B cell (primary cell): ENCODE data around the gene PRSS50. TPM values are rescaled to one million over a fixed set of nuclear protein-coding genes. Genes with fewer than 3 reads are reported as not detected.

Experiments used
- ATAC-seq: fragments of 200-7000 bp; cut with Tn5 transposase; one replicate; pipeline ENCODE4 v1.10.0; 2021; ENCODE audit warnings: low read depth, mild to moderate bottlenecking, moderate number of reproducible peaks, moderate library complexity
- CTCF ChIA-PET: fragments of 350-600 bp; sonication (Branson Sonifier 250); formaldehyde crosslinking; loops from one replicate; lab custom pipeline; 2021; ENCODE audit warnings: antibody characterized with exemption, inconsistent platforms; lab: Charles Lee
- POLR2A ChIA-PET: fragments of 350-600 bp; sonication (Branson Sonifier 250); formaldehyde crosslinking; loops from one replicate; lab custom pipeline; 2021; ENCODE audit warnings: antibody characterized with exemption; lab: Charles Lee
- DNase-seq: peaks from one replicate; pipeline ENCODE4 v3.0.0; 2013
- H2AFZ ChIP-seq: 2 replicates; pipeline ENCODE4 v1.6.1; 2012; ENCODE audit warnings: mild to moderate bottlenecking, low read depth, low read length; ENCODE audit not compliant: insufficient read depth, poor library complexity, severe bottlenecking
- H3K27ac ChIP-seq, 2 donors: 1 replicate in 1 of 2; 2 replicates in 1 of 2; pipeline ENCODE4 v1.5.1; 2012 to 2013; ENCODE audit warnings: low read length in 2 of 2, mild to moderate bottlenecking in 2 of 2, moderate library complexity in 1 of 2
- H3K27me3 ChIP-seq, 4 experiments: fragments of 200-600 bp in 1 of 4; sonication (generic) in 1 of 4; replicated peaks in 1 of 4; 1 replicate in 2 of 4; 2 replicates in 2 of 4; pipeline versions ENCODE4 v1.6.1 to v1.7.0; 2013 to 2016; ENCODE audit warnings: low read length in 3 of 4, mild to moderate bottlenecking in 2 of 4, mixed read lengths in 1 of 4, moderate library complexity in 1 of 4; ENCODE audit not compliant: insufficient read depth in 4 of 4, control insufficient read depth in 3 of 4; ENCODE audit errors: control extremely low read depth in 1 of 4
- H3K36me3 ChIP-seq, 2 experiments: replicated peaks in 1 of 2; 1 replicate in 1 of 2; 2 replicates in 1 of 2; pipeline versions ENCODE4 v1.6.1 to v1.7.1; 2013; ENCODE audit warnings: low read length in 1 of 2; ENCODE audit not compliant: insufficient read depth in 2 of 2, control insufficient read depth in 1 of 2; ENCODE audit errors: control extremely low read depth in 1 of 2, extremely low read depth in 1 of 2
- H3K4me1 ChIP-seq, 2 donors: fragments of 200-600 bp in 1 of 2; sonication (generic) in 1 of 2; 1 replicate in 1 of 2; 2 replicates in 1 of 2; pipeline versions ENCODE4 v1.5.1 to v1.6.1; 2013 to 2017; ENCODE audit warnings: low read length in 2 of 2; ENCODE audit not compliant: control insufficient read depth in 2 of 2, insufficient read depth in 2 of 2
- H3K4me2 ChIP-seq: replicated peaks from 2 replicates; pipeline ENCODE3; 2012; ENCODE audit warnings: mild to moderate bottlenecking, low read depth, low read length; ENCODE audit not compliant: poor library complexity, severe bottlenecking
- H3K4me3 ChIP-seq, 5 experiments: fragments of 200-600 bp in 1 of 5; sonication (generic) in 1 of 5; 1 replicate in 3 of 5; 2 replicates in 2 of 5; pipeline versions ENCODE4 v1.5.1 to v1.7.0; 2011 to 2016; ENCODE audit warnings: low read length in 4 of 5, mild to moderate bottlenecking in 4 of 5, low read depth in 2 of 5, control low read depth in 1 of 5, moderate library complexity in 1 of 5; ENCODE audit not compliant: insufficient read depth in 1 of 5; ENCODE audit errors: control extremely low read depth in 1 of 5, extremely low read depth in 1 of 5
- H3K79me2 ChIP-seq: fragments of 200-600 bp; sonication (generic); one replicate; pipeline ENCODE4 v1.6.0; 2016; ENCODE audit warnings: low read length; ENCODE audit not compliant: control insufficient read depth, insufficient read depth
- H3K9ac ChIP-seq: fragments of 200-600 bp; sonication (generic); 2 replicates; pipeline ENCODE4 v1.6.1; 2017; ENCODE audit warnings: mild to moderate bottlenecking, low read length, moderate library complexity
- H3K9me3 ChIP-seq, 3 donors: one replicate each; pipeline versions ENCODE4 v1.6.1 to v1.7.1; 2013; ENCODE audit warnings: low read length in 2 of 3; ENCODE audit not compliant: control insufficient read depth in 2 of 3, insufficient read depth in 1 of 3; ENCODE audit errors: control extremely low read depth in 1 of 3
- H4K20me1 ChIP-seq: 2 replicates; pipeline ENCODE4 v1.6.0; 2012; ENCODE audit warnings: mild to moderate bottlenecking, low read length; ENCODE audit not compliant: insufficient read depth, control insufficient read depth, poor library complexity, severe bottlenecking
- H3K27ac Mint-ChIP-seq: one replicate; pipeline ENCODE4 v1.8.0; 2021; ENCODE audit warnings: mixed read lengths
- H3K27me3 Mint-ChIP-seq: one replicate; pipeline ENCODE4 v1.8.0; 2021; ENCODE audit warnings: mixed read lengths
- H3K4me1 Mint-ChIP-seq: one replicate; pipeline ENCODE4 v1.8.0; 2021; ENCODE audit warnings: mixed read lengths
- H3K4me3 Mint-ChIP-seq: one replicate; pipeline ENCODE4 v1.8.0; 2021; ENCODE audit warnings: mixed read lengths
- H3K9me3 Mint-ChIP-seq: one replicate; pipeline ENCODE4 v1.8.0; 2022; ENCODE audit warnings: mixed read lengths; ENCODE audit not compliant: insufficient read depth
- EZH2 ChIP-seq: IDR thresholded peaks from 2 replicates; pipeline ENCODE4 v1.6.1; 2012; ENCODE audit warnings: borderline replicate concordance, low read depth, mild to moderate bottlenecking, moderate library complexity, low read length; ENCODE audit not compliant: insufficient read depth, poor library complexity, severe bottlenecking
- WGBS: methylation state at CpG from one replicate; pipeline ENCODE4 v1.1.5; 2013; ENCODE audit warnings: missing lambda C conversion rate; ENCODE audit not compliant: insufficient coverage; 5-methylcytosine and 5-hydroxymethylcytosine counted together
- intact Hi-C: fragments of 100-400 bp; cut with micrococcal nuclease; formaldehyde crosslinking; loops from one replicate; pipeline ENCODE4 v1.10.0; 2022
- polyA plus RNA-seq: library from polyadenylated mRNA; depleted of rRNA; stranded (reverse); fragments of >200 nt; gene quantifications from 2 replicates; pipeline ENCODE4 v1.2.3, GENCODE V29; 2012
- total RNA-seq, 2 donors: library from RNA; stranded (reverse); fragments of 120-200 nt in 1 of 2; gene quantifications; 1 replicate in 1 of 2; 2 replicates in 1 of 2; pipeline versions ENCODE4 v1.2.3 to v1.2.4, GENCODE V29; 2013 to 2022
- TF ChIP-seq, protein P1 (sequence below): fragments of 200-600 bp; IDR thresholded peaks from one replicate; pipeline ENCODE4 v1.8.0; 2022; ENCODE audit warnings: antibody characterized with exemption, mild to moderate bottlenecking

Gene PRSS50
- total and polyA plus RNA-seq, 2 donors (not counting 1 experiment from before 2014, with no cell fraction given) = 0.09 to 0.10 TPM

DNA sequence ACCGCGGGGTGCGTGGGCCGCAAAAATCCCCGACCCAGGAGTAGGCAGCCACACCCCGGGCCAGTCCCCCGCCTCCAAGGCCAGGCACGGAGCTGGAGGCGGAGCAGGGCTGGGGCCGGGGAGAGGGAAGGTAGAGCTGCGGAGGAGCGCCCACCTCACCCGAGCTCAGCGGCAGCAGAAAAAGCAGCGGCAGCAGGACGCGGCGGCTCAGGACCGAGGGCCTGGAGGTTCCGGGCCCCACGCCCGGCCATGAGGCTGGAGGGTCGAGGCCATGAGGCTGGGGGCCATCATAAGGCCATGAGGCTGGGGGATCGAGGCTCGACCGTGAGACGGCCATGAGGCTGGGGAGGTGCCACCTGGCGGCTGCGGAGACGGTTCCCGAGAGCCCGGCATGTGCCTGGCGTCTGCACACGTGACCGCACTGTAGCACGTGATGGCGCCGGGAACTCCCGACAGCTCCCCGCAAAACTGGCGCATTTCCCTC lies 32.9 kb upstream of the PRSS50 start:
- no peaks in the 10 kb centered on the region for H3K9me3 Mint-ChIP-seq
- DNase-seq (no peak), ATAC-seq (no peak)
- 96% methylated on average over 41 of the region's 41 CpGs for WGBS
- Histone ChIP-seq H4K20me1 (no peaks in the 10 kb centered on the region), H3K27ac (no peak overlapping the region), H2AFZ (no peak overlapping the region), H3K4me2 (no peak overlapping the region), H3K79me2 (no peaks in the 10 kb centered on the region), H3K27me3 (no peaks in the 10 kb centered on the region), H3K4me3 (no peak overlapping the region), H3K9me3 (no peaks in the 10 kb centered on the region), H3K4me1 (no peaks in the 10 kb centered on the region), H3K9ac (no peak overlapping the region), H3K36me3 (no peaks in the 10 kb centered on the region)
- no peak for TF ChIP-seq EZH2
- TF ChIP-seq, protein P1, sequence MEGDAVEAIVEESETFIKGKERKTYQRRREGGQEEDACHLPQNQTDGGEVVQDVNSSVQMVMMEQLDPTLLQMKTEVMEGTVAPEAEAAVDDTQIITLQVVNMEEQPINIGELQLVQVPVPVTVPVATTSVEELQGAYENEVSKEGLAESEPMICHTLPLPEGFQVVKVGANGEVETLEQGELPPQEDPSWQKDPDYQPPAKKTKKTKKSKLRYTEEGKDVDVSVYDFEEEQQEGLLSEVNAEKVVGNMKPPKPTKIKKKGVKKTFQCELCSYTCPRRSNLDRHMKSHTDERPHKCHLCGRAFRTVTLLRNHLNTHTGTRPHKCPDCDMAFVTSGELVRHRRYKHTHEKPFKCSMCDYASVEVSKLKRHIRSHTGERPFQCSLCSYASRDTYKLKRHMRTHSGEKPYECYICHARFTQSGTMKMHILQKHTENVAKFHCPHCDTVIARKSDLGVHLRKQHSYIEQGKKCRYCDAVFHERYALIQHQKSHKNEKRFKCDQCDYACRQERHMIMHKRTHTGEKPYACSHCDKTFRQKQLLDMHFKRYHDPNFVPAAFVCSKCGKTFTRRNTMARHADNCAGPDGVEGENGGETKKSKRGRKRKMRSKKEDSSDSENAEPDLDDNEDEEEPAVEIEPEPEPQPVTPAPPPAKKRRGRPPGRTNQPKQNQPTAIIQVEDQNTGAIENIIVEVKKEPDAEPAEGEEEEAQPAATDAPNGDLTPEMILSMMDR = no peak
- CTCF ChIA-PET = no interaction called here
- no peak overlapping the region for H3K27ac Mint-ChIP-seq
- H3K4me3 Mint-ChIP-seq = no peak overlapping the region
- no peaks in the 10 kb centered on the region for H3K4me1 Mint-ChIP-seq
- intact Hi-C loops = no loop called here
- POLR2A ChIA-PET = no interaction called here
- no peaks in the 10 kb centered on the region for H3K27me3 Mint-ChIP-seq

DNA sequence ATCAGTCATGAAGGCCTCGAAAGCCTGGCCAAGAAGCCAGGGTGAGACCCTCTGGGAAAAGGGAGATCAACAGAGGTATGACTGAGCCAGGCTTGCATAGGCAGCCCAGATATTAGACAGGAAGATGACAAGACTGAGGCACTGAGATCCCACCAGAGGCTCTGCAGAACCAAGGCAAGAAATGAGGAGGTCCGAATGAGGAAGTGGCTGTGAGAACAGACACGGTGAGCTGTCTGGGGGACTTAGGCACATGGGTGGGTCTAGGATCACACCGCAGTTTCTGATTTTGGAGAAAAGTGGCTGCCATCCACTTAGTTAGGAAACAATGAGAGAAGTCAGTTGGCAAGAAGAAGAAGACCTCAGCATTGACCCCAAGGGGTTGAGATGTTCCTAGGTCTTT lies 31.5 kb upstream of the PRSS50 start:
- Mint-ChIP-seq H3K27me3 (no peaks in the 10 kb centered on the region), H3K4me1 (no peaks in the 10 kb centered on the region), H3K27ac (no peak overlapping the region), H3K4me3 (no peak overlapping the region), H3K9me3 (no peaks in the 10 kb centered on the region)
- ChIA-PET CTCF (no interaction called here), POLR2A (no interaction called here)
- no peak for ATAC-seq
- Histone ChIP-seq H3K9ac (no peak overlapping the region), H4K20me1 (no peaks in the 10 kb centered on the region), H3K4me2 (no peak overlapping the region), H3K4me1 (no peaks in the 10 kb centered on the region), H3K27me3 (no peaks in the 10 kb centered on the region), H3K4me3 (no peak overlapping the region), H3K27ac (no peak overlapping the region), H3K9me3 (no peaks in the 10 kb centered on the region), H3K36me3 (no peaks in the 10 kb centered on the region), H2AFZ (no peak overlapping the region), H3K79me2 (no peaks in the 10 kb centered on the region)
- intact Hi-C loops = no loop called here
- 67% methylated on average over 4 of the region's 4 CpGs for WGBS
- no peak for DNase-seq
- TF ChIP-seq, protein P1 = no peak
- no peak for TF ChIP-seq EZH2
